NCI-H2227 treated with DMSO at 0.1 percent for 48 hours (cell line): Measurements from ENCODE around the gene SOX6.

ENCODE experiments used
- DNase-seq: peaks from one replicate; lab custom pipeline; 2025; lab: John Stamatoyannopoulos, UW

Gene SOX6

DNA sequence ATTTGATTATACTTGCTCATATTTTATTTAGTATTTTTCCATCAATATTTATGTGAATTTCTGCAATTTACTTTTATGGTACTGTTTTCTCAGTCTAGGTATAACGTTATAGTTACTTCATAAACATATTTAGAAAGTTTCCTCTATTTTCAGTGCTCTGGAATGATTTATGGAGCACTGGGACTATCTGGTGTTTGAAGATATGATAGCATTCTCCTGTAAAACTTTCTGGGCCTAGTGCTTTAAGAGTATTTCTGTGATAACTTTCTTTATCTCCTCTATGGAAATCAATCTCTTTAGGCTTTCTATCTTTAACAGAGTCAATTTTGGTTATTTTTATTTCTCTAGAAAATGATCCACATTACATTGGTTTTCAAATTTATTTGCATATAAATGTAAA lies 85.1 kb downstream of the SOX6 start:
- DNase-seq, result no peak

DNA sequence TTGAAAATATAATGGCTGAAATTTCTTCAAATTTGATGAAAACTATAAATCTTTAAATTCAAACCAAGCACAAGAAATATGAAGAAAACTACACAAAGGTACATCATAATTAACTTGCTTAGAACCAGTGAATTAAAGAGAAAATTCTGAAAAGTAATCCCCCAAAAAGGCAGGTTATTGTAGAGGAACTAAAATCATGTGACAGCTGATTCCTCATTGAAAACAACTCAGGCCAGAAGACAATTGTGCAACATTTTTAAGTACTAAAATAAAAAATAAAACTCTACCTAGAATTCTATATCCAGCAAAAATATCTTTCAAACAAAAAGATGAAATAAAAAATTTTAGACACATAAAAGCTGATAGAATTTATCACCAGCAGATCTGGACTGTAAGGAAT lies 90.3 kb downstream of the SOX6 start:
- DNase-seq, result no peak

DNA sequence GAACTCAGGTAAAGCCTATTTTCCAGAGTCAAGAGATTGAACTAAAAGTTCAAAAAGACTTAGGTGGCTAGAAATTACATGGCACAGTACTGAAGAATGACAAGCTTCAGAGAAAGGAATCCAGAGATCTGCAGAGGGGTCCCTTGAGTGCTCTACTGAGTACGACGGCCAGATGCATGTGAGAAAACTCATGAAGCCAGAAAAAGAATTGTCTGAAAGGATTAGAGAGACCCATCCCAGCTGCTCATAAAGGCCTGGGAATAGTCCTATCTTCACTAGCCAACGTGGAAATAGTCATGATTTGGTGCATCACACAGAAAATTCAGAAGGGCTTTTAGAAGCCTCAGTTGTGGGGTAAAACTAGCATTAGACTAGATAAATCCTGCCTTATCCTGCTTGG lies 91.3 kb downstream of the SOX6 start:
- no peak for DNase-seq

DNA sequence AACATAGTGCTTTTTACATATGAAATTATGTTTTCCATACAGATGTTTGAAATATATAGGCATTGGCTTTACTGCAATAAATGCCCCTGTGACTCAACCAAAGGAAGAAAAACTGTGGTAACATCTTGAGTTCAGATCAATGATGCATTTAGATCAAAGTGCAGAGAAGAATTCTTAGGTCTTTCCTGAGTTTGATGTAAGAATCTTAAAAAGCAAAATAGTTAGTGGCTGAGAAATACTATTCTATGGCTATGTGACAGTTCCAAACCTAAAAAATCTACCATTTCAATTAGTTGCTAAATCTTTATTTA lies 93.7 kb downstream of the SOX6 start:
- DNase-seq, result no peak

DNA sequence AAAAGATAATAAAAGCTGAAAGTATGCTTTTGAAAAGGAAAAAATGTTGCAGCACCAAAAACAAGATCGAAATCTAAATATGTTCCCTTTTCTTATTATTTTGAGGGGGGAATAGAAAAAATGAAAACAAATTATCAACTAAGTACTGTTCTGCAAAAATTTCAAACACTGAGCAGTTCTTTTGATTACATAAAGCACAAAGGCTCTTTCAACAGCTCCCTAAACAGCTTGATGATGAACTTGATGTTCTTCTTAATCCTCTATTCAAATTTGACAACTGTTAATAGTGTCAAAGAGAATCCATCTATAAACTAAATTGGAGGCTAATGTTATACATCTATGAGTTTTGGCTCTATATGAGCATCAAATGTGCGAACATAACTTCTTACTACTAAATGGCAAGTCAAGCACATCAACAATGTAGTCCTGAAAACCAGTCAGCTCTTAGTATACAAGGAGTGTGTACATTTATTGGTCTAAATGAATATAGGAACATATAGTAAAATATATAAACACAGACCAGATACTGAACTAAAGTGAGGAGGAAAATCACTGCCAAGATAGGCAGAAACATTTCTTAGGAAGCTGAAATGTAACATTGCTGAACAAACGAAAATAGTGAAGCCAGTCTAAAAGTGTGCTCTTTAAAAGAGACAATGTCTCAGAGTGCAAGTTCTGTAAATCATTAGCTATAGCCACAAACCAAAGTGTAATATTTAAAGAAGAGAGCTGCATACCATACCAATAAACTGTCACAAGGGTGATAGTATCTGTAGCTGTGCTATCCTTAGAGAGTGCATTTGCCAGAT lies 94.3 kb downstream of the SOX6 start:
- DNase-seq, result no peak

DNA sequence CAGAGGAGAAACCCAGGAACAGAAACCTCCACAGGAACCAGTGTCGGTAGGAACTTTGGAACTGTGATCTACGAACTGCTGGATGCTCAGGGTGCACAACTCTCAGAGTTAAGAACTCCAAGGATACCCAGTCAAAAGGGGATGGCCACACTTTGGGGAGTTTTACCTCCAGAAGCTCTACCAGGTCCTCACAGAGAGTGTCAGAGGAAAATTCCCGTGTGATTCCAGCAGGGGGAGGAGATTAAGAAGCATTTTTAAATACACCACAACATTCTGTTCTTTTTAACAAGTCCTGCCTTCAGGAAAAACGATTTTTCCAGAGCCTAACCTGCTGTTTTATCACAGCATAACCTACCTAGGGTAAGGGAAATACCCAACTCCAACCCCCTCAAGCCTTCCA lies 104.0 kb downstream of the SOX6 start:
- no peak for DNase-seq

DNA sequence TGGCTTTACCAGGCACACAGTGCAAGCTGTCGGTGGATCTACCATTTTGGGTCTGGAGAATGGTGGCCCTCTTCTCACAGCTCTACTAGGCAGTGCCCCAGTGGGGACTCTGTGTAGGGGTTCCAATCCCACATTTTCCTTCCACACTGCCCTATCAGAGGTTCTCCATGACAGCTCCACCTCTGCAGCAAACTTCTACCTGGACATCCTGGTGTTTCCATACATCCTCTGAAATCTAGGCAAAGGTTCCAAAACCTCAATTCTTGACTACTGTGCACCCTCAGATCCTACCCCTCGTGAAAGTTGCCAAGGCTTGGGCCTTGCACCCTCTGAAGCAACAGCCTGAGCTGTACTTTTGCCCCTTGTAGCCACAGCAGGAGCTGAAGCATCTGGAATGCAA lies 108.1 kb downstream of the SOX6 start:
- DNase-seq, result no peak

DNA sequence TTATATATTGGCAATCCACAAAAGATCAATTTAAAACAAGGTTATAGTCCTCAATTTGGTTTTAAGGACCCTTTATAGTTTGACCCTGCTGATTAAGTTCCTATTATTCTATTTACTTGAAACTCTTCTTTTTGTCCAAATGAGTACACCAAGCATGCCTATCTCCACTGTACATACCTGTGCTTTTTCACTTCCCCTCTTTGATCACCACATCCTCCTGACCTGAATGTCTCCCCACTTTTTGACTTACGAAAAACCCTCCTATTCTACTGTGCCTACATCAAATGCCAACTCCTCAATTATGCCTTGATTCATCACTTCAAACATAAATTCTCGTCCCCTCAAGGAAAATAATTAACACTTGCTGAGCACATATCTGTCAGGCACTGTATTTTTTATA lies 113.5 kb downstream of the SOX6 start:
- DNase-seq, result no peak

DNA sequence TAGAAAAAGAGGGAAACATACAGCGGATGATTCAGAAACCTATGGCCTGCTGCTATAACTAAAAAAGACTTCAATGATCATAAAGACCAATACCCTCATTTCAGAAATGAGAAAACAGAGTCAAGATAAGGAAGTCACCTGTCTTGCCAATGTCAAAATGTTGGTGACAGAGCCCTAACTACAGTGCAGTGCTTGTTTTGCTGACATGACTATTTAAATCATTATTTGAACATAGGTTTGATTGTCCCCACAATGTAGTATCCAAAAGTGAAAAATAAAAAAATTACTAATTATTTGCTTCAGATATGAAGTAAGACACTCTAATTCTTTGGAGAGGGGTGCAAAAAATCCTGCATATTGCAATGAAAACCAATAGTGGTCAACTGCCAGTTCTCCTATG lies 115.7 kb downstream of the SOX6 start:
- DNase-seq, result no peak

DNA sequence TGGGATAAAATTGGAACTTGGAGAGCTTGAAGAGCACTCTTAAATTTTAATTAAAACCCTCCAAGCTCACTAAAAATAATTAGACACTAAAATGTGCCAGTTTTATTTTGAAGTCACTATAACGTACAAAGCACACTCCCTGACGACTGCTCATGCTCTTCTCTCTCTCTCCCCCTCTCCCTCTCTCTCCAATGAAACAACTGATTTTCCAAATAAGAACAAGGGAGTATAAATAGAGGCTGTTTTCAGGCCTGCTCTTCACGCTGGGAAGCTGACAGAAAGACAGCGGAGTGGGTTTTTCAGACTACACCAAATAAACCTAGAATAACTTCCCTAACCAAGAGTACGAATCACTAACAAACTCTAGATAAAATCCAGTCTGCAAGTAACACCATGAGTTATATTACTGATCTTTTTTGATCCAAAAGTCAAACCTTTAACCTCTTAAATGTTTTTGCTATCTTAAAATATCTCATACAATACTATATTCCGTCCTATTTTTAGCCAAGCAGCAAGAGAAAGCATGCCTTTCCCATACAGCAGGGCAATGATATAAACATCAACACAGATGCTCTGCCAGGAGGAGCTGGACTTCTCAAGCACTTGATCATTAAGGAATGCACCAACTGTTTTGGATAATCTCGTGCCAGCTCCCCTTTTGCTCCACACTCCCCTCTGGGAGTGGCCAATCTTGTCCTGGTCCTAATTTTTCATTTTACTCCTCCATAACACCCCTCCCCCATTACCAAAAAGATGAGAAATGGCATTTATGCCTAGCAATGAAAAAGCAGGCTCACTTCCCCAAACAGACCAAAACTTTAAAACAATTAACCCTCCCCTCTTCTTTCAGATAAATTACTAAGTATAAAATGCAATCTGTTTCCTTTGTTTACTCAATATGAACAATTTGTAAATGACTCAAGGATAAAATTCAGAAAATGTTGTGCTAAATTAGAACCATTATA lies 116.9 kb downstream of the SOX6 start:
- DNase-seq, result peak; percentile 38

DNA sequence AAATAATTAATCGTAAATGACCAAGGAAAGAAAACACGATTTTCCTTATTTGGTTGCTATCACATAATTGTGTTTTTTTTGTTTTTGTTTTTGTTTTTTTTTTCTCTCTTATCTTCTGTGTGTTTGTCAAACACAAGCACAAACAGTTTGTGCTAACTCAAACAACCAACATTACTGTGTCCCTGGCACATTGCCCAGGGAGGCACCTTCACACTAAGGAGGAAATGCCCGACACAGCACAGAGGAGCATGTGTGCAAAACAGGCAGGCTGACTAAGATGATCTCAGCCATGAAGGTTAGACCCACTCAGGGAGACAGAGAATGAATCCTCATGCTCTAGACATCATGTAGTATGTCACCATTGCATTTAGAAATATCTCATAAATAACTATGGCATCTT lies 130.1 kb downstream of the SOX6 start:
- no peak for DNase-seq

DNA sequence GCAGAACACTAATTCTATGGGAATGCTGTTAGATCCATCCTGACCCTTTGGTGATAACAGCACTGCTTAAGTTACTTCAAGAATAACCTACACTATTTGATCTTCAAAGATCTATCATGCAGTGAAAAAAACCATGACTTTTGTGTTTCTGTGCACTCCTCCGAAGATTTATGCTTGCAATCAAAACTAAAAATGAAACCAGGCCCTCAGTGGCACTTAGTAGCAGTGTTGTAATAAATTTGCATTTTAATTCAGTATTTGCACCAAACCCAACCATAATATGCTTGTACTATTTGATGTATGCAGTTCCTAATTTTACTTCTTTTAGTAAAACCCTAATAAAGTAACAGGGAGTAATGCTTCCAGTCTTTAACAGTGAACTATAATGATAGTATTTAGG lies 130.7 kb downstream of the SOX6 start:
- DNase-seq, result no peak

DNA sequence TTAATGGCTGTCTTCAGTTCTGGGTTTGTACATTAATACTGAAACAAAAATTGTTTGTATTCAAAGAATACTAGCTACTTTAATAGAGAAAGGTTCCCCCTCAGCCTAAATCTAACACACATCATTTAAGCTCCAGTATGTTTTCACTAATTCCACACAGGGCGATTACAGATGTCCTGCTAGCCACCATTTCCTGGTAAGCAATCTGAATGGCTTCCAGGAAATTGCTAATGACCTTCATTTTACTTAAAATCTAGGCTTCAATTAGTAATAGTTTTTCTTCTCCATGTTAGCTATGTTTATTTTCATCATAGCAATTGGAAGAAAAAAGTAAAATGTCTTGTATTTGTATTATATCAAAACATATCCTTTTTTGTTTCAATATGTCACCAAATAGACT lies 132.8 kb downstream of the SOX6 start:
- DNase-seq, result no peak

DNA sequence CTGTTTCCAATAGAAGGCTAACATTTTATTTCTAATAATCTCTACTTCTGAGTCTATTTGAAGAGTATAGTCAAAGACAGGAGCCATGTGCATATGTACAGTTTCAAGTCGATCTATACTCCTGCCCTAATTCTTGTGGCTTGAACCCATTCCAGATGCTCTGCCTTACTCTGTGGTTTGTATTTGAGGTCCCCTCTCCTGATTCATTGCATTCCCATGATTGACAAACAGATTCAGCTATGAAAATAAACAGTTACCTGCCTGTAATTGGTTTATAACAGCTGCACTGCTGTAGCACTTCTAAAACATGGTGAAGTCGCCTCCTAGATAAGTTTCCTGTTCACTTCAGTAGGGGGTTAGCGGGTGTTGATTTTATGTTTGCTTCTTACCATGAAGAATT lies 138.7 kb downstream of the SOX6 start:
- no peak for DNase-seq

DNA sequence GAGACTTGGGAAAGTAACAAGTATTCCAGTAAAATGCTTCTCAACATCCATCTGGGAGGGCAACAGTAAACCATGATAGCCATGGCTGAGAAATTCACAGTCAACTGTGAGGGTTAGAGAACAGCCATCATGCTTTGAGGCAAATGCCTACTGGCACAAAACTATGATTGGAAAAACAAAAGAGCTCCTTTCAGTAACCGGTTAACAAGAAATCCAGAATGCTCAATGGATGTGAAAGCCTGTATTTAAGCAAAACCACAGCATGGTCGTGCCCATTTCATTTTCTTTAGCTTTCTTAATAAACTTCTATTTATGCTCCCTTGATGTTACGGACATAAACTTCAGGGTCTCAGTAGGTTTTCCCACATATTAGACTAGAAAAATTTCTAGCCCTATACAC lies 139.5 kb downstream of the SOX6 start:
- DNase-seq, result no peak

DNA sequence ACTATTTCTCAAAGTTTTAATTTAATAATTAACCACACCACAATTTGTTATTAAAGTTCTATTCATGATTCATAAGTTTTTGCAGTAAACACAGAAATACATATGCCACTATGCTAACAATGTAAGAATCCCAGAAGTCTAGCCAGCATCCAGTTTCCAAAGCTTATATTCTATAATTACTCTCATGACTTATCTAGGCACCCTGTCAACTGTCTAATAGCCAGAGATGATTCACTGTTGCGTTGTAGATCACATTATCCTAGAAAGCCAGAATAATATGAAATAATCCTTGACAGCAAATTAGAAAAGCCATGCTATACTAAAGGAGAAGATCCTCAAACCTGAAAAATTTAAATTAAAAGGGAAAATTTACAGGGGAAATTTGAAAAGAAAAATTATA lies 141.0 kb downstream of the SOX6 start:
- no peak for DNase-seq

DNA sequence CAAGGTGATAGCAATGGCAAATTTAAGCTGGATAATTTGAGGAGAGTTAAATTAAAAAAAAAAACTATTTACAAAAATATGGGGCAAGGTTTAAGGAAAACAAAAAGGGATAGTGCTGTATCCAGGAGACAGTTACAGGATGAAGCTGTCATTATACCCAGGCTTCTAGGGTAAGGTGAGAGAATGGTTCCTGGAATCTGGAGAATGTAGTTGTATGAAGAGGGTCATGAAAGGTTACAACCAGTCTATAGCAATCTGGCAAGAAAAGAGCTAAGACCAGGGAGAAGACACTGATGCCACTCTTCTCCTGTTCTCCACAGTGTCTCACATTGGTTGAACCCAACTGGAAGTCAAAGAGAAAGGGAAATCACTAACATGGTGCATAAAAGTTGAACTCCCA lies 144.9 kb downstream of the SOX6 start:
- DNase-seq, result no peak

DNA sequence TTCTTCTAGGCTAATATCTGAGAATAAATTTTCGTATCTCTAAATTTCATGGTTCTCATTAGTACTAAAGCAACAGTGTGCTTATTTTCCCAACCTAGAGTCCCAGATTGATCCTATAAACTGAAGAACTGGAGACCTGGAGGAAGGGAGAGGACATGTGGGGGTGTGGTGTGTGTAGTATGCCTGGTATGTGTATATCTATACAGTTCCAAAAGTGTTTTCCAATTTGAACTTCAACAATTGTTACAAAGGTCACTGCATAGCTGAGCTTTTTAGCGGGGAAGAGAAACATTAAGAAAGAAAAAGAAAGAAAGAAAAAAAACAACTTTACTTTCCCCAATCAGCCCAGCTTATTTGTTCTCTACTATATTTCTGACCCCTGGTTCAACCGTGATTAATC lies 152.1 kb downstream of the SOX6 start:
- DNase-seq, result no peak

DNA sequence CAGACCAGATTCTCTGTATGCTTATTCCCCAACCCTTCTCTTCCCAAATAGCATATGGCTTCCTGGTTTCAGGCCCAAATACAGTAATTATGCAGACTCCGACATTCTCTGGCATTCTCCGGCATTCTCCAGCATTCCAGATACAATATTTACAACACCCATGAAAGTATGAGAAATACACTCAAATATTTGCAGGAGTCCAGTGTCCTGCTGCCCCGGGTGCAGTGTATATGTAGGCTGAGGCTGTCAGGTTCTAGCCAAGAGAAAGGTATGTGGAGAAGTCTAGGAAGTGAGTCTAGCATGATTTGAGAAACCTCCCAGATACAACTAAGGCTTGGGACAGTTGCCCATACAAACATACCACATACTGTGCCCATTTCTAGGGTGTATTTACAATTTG lies 160.7 kb downstream of the SOX6 start:
- DNase-seq, result no peak

DNA sequence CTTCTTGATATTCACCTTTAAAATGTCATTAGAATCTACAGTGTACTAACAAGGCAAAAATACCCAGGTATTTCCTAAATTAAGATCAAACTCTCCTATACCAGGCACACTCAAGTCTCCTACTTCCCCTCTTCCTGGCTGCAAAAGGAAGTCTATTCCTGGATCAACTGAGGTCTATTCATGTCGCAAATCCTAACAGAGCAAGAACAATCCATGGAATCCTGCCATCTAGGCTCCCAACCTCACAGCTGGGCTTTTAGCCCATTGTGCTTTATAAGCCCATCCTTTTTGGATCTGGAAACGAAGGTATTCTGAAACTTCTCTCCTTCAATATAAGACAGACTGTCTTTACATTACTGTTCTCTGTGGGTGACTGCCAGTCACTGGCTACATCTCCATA lies 161.8 kb downstream of the SOX6 start:
- DNase-seq, result no peak

DNA sequence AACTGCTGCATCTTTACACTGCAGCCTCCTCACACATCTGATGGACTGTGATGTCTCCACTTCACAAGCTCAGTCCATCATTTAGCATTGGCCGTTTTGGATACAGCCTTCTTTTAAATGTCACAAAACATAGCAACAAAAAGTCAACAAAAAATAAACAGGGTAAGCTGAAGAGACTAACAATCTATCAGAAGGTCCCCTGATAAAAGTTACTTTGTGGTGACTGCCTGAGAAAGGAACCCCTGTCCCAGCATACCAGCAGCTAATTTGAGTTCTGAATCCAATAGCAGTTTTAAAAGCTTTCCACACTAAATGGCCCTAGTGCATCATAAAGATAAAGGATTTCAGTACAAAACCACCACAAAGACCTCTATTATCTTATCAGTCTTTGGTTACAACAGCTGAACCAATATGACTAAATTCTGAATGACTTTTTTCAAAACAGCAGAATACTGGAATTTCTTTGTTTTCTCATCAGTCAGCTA lies 162.4 kb downstream of the SOX6 start:
- no peak for DNase-seq

DNA sequence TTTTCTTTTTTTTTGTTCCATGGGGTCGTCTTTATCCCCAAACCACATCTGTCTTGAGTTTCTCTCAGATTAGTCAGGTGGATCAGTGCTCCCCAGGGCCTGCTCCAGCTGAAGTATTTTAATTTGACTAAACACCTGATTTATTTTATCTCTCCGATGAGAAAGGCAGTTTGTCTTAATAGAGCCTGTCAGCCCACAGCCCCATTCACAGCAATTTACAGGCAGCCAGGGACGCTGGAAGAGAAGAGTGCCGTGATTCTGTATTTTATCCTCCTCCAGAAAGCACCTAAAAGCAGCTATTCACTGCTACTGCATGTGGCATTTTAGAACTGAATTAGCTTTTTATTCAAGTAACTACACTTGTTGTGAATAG lies 164.5 kb downstream of the SOX6 start:
- DNase-seq, result peak; percentile 78

DNA sequence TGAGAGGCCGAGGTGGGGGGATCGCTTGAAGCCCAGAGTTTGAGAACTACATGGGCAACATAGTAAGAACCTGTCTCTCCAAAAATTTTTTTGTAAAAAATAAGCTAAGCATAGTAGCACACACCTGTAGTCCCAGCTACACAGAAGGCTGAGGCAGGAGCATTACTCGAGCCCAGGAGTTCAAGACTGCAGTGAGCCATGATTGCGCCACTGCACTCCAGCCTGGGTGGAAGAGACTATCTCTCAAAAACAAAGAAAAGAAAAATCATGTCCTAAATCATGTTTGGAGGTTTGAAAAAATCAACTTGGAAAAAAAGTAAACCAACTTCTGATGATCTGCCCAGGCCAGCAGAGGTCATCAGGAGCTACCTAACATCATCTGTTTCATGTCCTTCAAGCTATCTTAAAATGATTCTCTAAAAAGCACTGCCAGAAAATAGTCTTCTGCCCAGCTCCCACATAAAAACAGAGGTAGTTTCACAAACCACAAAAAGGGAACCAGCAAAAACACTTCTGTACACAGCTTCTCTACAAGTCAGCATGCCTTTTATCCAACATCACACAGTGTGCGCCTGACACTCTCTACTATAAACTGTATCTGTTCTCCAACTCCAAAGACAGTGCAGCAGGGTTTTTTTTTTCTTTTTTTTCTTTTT lies 165.0 kb downstream of the SOX6 start:
- DNase-seq, result peak; percentile 62
